HG02884 (cell line): ENCODE data around the gene FOXF1.

Experiments
- ATAC-seq: cut with Tn5 transposase; IDR thresholded peaks from one replicate; pipeline ENCODE4 v1.9.1; 2021; ENCODE audit warnings: mild to moderate bottlenecking, moderate library complexity; ENCODE audit not compliant: unreplicated experiment

Gene FOXF1

GRCh38 chr16:86554599-86554916 is 44.2 kb downstream of the FOXF1 start:
- no peak for ATAC-seq

DNA sequence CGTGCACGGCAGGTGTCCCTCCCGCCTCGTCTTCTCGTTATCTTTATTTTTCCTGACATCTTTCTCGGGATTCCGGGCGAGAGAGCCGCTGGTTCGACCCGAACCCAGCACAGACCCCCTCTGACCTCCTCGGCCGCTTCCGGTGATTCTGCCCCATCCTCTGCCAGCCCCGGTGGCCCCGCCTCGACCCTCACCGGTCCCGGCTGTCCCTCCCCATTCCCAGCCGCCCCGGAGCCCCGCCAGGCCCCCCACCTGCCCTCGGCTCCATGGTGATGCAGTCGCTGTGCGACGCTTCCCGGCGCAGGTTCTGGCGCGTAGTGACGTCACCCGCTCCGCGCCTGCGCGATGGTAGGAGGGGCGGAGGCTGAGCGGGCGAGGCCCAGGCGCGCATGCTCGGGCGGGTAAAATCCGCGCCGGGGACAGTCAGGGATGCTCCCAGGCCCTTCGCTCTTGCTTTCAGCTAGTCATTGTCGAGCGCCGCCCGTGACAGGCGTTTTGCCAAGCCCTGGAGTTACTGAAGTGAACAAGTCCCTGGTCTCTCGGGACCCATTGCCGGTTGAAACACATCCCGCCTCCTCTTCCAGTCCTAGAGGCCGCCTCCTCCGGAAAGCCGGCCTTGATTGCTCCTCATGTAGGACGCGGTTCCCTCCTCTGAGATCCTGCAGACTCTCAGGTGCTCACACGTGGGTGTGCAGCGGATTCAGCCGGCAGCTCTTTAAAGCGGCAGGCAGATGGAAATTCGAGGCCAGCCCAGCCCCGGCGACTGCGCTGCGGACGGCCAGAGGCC is 44.8 kb downstream of the FOXF1 start, which contains the start of gene MTHFSD:
MTHFSD (minus strand) TSS at position 319 of the 787 bp plus-strand sequence; CDS start at position 268, 51 bp downstream.
- peak; percentile 70 for ATAC-seq

DNA sequence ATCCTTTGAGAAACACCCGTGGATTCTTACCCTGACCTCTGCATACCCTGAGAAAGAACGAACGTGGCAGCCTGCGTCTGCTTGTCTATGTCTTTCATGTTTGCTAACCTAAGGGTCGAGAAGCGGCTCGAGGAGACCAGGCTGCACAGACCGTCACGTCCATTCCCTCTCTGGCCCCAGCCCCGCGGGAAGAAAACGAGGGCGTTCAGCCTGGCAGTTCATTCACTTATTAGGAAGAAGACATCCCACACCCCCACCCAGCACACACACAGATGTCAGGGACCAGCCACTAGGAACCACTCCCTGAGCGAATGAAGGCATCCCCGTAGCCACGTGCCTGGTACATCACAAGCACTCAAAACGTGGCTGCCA is 45.4 kb downstream of the FOXF1 start:
- ATAC-seq = no peak

GRCh38 chr16:86556576-86556975 is 46.2 kb downstream of the FOXF1 start:
- ATAC-seq = no peak

- no peak for ATAC-seq
Measured at GRCh38 chr16:86557587-86557986, 47.3 kb downstream of the FOXF1 start.

DNA sequence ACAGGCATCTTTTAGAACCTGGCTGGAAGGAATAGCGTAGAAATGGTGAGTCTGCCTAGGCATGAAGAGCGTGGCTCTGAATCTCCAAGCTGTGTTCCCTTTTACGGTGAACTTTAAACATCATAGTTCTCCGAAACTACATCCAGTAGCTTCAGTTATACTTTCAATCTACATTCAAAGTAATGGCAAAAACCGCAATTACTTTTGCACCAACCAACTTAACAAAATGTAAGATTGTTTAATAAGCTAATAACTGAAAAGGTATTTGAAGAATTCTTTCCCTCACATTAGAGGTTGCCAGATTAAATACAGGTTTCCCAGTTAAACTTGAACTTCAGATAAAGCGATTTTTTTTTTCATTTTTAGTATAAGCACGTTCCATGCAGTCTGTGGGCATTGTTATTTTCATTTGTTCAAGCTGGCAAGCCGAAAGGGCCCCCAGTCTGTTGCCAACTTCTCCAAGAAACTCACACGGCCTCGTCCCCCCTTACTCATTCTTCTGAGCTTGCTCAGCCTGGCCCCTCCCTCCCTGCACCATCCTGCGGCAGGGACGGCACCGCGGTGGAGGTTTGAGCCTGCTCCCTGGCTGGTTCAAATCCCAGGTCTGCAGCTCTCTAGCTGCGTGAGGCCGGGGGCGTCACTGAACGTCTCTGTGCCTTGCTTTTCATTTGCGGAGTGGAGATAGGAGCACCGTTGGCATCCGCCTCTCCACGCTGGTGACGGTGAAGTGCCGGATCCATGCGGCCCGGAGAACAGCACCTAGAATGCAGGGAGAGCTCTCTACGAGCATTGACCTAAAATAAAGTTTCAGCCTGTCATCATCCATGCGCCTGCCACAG is 48.2 kb downstream of the FOXF1 start:
- ATAC-seq = no peak

DNA sequence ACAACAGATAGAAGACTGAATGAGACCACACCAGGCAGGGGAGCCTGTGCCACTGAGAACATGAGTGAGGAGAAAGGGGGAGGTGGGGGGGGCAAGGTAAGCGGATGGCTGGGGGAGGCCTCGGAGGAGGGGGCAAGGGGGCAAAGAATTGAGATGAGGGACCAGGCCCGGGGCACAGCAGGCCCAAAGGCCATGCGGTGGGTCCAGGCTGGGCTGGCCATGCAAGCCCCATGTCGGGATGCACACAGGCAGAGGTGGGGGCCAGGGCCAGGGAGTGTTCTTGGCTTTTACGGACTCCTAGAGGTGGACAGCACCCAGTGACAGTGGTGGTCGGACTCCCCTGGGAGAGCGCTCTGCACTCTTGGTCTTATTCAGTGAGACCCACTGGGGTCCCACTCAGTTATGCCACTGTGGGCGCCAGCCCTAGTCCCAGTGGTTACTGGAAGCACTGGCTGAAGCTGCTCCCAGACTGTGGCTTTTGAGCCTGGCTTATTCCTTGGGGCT is 49.5 kb downstream of the FOXF1 start:
- ATAC-seq = no peak

- ATAC-seq = no peak
Measured at GRCh38 chr16:86562356-86562755, 52.0 kb downstream of the FOXF1 start.

GRCh38 chr16:86563469-86564345 is 53.4 kb downstream of the FOXF1 start:
- no peak for ATAC-seq
